ENCODE measurements around the gene HCLS1.

DNA sequence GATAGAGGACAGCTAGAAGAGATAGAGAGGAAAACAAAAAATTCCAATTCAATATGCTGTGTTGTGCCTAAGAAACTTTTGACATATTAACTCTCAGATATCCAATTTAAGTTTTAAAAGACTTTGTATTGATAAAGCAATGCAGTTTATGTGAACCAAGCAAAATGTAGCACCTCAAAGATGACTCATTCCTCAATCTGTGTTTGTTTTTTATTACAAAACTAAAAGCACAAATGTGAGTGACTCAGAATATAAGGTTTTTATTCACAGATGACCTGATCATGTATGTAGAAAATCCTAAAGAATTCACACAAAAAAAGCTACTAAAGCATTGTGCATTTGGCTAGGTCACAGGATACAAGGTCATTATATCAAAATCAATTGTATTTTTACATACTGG lies 11.1 kb downstream of the HCLS1 start:
- TF ChIP-seq CTCF (conservative IDR thresholded peaks at IDR 0.05) (no peak), ZFX (IDR thresholded peaks at IDR 0.05) (no peak)

All from C4-2B (cell line).